Tibial artery (tissue), 4 donors: Measurements from ENCODE around the gene PROK1.

Source experiments
- DNase-seq, 2 donors: peaks; one replicate each; pipeline ENCODE4 v3.0.0-alpha.2; 2019
- H3K27ac ChIP-seq, 2 donors: fragments of 200-600 bp; sonication (generic) in 1 of 2; 1 replicate in 1 of 2; 2 replicates in 1 of 2; pipeline ENCODE4 v1.5.1; 2018 to 2019; ENCODE audit warnings: mild to moderate bottlenecking in 1 of 2
- H3K27me3 ChIP-seq, 2 donors: fragments of 200-600 bp; sonication (generic) in 1 of 2; one replicate each; pipeline versions ENCODE4 v1.5.1 to v1.6.0; 2016 to 2019
- H3K36me3 ChIP-seq, 3 donors: fragments of 200-600 bp; sonication (generic) in 2 of 3; one replicate each; pipeline ENCODE4 v1.5.1; 2016 to 2019; ENCODE audit warnings: mild to moderate bottlenecking in 2 of 3
- H3K4me1 ChIP-seq, 4 donors: fragments of 200-600 bp; sonication (generic) in 2 of 4; 1 replicate in 3 of 4; 2 replicates in 1 of 4; pipeline ENCODE4 v1.5.1; 2016 to 2019
- H3K4me3 ChIP-seq, 2 donors: fragments of 200-600 bp; sonication (generic) in 1 of 2; 1 replicate in 1 of 2; 2 replicates in 1 of 2; pipeline ENCODE4 v1.5.1; 2018 to 2019; ENCODE audit warnings: mild to moderate bottlenecking in 2 of 2
- H3K9me3 ChIP-seq, 3 donors: fragments of 200-600 bp; sonication (generic) in 1 of 3; one replicate each; pipeline ENCODE4 v1.5.1; 2016 to 2019
- CTCF ChIP-seq, 2 experiments: fragments of 200-600 bp in 1 of 2; fragments of 450-650 bp in 1 of 2; IDR thresholded peaks; one replicate each; pipeline ENCODE4 v1.5.1; 2017 to 2019; ENCODE audit warnings: antibody characterized with exemption in 2 of 2, mild to moderate bottlenecking in 1 of 2, moderate library complexity in 1 of 2
- intact Hi-C: fragments of 100-400 bp; cut with DNase I; formaldehyde crosslinking; loops from one replicate; pipeline ENCODE4 v1.15.0; 2023; ENCODE audit warnings: low total_unique reads

PROK1 gene

GRCh38 chr1:110471131-110471530 lies 20.2 kb downstream of the PROK1 start:
- H3K36me3 ChIP-seq = no peaks in the 10 kb centered on the region
- H3K4me1 ChIP-seq = no peaks in the 10 kb centered on the region
- no peak overlapping the region for H3K4me3 ChIP-seq
- no peak overlapping the region for H3K27ac ChIP-seq
- intact Hi-C loops = no loop called here
- H3K27me3 ChIP-seq = peaks cover 0 to 4% of the 10 kb centered on the region in 2 donors
- TF ChIP-seq CTCF (IDR thresholded peaks at IDR 0.05) = no peak
- H3K9me3 ChIP-seq = no peaks in the 10 kb centered on the region
- DNase-seq = no peak

GRCh38 chr1:110472546-110472945 lies 21.6 kb downstream of the PROK1 start:
- Histone ChIP-seq H3K9me3 (no peaks in the 10 kb centered on the region), H3K27me3 (peaks cover 0 to 4% of the 10 kb centered on the region in 2 donors), H3K27ac (no peak overlapping the region), H3K4me3 (no peak overlapping the region), H3K36me3 (no peaks in the 10 kb centered on the region), H3K4me1 (no peaks in the 10 kb centered on the region)
- no peak for TF ChIP-seq CTCF (IDR thresholded peaks at IDR 0.05)
- intact Hi-C loops = no loop called here
- no peak for DNase-seq

- H3K27ac ChIP-seq = no peak overlapping the region
- H3K9me3 ChIP-seq = no peaks in the 10 kb centered on the region
- no peak overlapping the region for H3K4me3 ChIP-seq
- H3K36me3 ChIP-seq = no peaks in the 10 kb centered on the region
- no peak for DNase-seq
- TF ChIP-seq CTCF (IDR thresholded peaks at IDR 0.05) = no peak
- intact Hi-C loops = no loop called here
- no peaks in the 10 kb centered on the region for H3K4me1 ChIP-seq
- peaks cover 0 to 4% of the 10 kb centered on the region in 2 donors for H3K27me3 ChIP-seq
These were observed 23.5 kb downstream of the PROK1 start for GRCh38 chr1:110474444-110474843.

GRCh38 chr1:110475362-110476027 lies 24.5 kb downstream of the PROK1 start:
- intact Hi-C loops = no loop called here
- Histone ChIP-seq H3K4me3 (no peak overlapping the region), H3K27ac (no peak overlapping the region), H3K27me3 (peaks cover 0 to 4% of the 10 kb centered on the region in 2 donors), H3K4me1 (no peaks in the 10 kb centered on the region), H3K9me3 (no peaks in the 10 kb centered on the region), H3K36me3 (no peaks in the 10 kb centered on the region)
- DNase-seq = no peak
- TF ChIP-seq CTCF (IDR thresholded peaks at IDR 0.05) = no peak

GRCh38 chr1:110476028-110476765 lies 25.2 kb downstream of the PROK1 start:
- no peak overlapping the region for H3K27ac ChIP-seq
- DNase-seq = no peak
- no peak for TF ChIP-seq CTCF (IDR thresholded peaks at IDR 0.05)
- intact Hi-C loops = no loop called here
- peaks cover 0 to 4% of the 10 kb centered on the region in 2 donors for H3K27me3 ChIP-seq
- H3K4me1 ChIP-seq = no peaks in the 10 kb centered on the region
- H3K9me3 ChIP-seq = no peaks in the 10 kb centered on the region
- no peaks in the 10 kb centered on the region for H3K36me3 ChIP-seq
- no peak overlapping the region for H3K4me3 ChIP-seq
